CD4-positive, CD25-positive, alpha-beta regulatory T cell (primary cell): Measurements from ENCODE around the gene ACADVL. TPM values are rescaled to one million over a fixed set of nuclear protein-coding genes. Genes with fewer than 3 reads are reported as not detected.

Experiments used
- ATAC-seq, 2 donors: fragments of 150-1000 bp; cut with Tn5 transposase; one replicate each; pipeline ENCODE4 v1.10.0; 2021; ENCODE audit warnings: low read depth in 2 of 2, moderate number of reproducible peaks in 2 of 2, moderate library complexity in 1 of 2
- DNase-seq, 3 donors: peaks; one replicate each; pipeline versions ENCODE4 v3.0.0 to v3.0.0-alpha.2; 2012 to 2022; ENCODE audit warnings: mixed read lengths in 1 of 3
- H3K27ac ChIP-seq: one replicate; pipeline ENCODE4 v1.7.0; 2013; ENCODE audit warnings: mild to moderate bottlenecking, low read length; ENCODE audit not compliant: insufficient read depth, poor library complexity, severe bottlenecking
- H3K27me3 ChIP-seq: one replicate; pipeline ENCODE4 v1.7.0; 2013; ENCODE audit warnings: low read length; ENCODE audit not compliant: control insufficient read depth, insufficient read depth
- H3K36me3 ChIP-seq: one replicate; pipeline ENCODE4 v1.7.0; 2013; ENCODE audit warnings: mild to moderate bottlenecking, low read length, moderate library complexity; ENCODE audit not compliant: control insufficient read depth, insufficient read depth
- H3K4me1 ChIP-seq: 2 replicates; pipeline ENCODE4 v1.7.0; 2013; ENCODE audit warnings: mild to moderate bottlenecking, low read length; ENCODE audit not compliant: insufficient read depth, control insufficient read depth, poor library complexity, severe bottlenecking
- H3K4me3 ChIP-seq: one replicate; pipeline ENCODE4 v1.7.0; 2013; ENCODE audit warnings: low read depth, mild to moderate bottlenecking, low read length, moderate library complexity
- H3K9me3 ChIP-seq, 2 experiments: 1 replicate in 1 of 2; 2 replicates in 1 of 2; pipeline ENCODE4 v1.7.0; 2013; ENCODE audit warnings: low read length in 2 of 2, mild to moderate bottlenecking in 1 of 2, moderate library complexity in 1 of 2; ENCODE audit not compliant: control insufficient read depth in 2 of 2
- H3K27ac Mint-ChIP-seq, 3 donors: one replicate each; pipeline ENCODE4 v1.8.0; 2020 to 2022; ENCODE audit warnings: mild to moderate bottlenecking in 3 of 3, mixed read lengths in 3 of 3, moderate library complexity in 2 of 3
- H3K27me3 Mint-ChIP-seq: one replicate; pipeline ENCODE4 v1.8.0; 2022; ENCODE audit warnings: mild to moderate bottlenecking, mixed read lengths
- H3K36me3 Mint-ChIP-seq: one replicate; pipeline ENCODE4 v1.8.0; 2020; ENCODE audit warnings: mixed read lengths
- H3K4me1 Mint-ChIP-seq, 4 donors: one replicate each; pipeline ENCODE4 v1.8.0; 2020 to 2022; ENCODE audit warnings: mixed read lengths in 4 of 4, mild to moderate bottlenecking in 1 of 4
- H3K4me3 Mint-ChIP-seq, 4 donors: one replicate each; pipeline ENCODE4 v1.8.0; 2020 to 2022; ENCODE audit warnings: mild to moderate bottlenecking in 4 of 4, mixed read lengths in 4 of 4, moderate library complexity in 3 of 4
- H3K9me3 Mint-ChIP-seq, 7 donors: one replicate each; pipeline ENCODE4 v1.8.0; 2020 to 2022; ENCODE audit warnings: mixed read lengths in 7 of 7, mild to moderate bottlenecking in 3 of 7, moderate library complexity in 2 of 7
- polyA plus RNA-seq, 4 donors: library from polyadenylated mRNA; unstranded; fragments of 300-500 nt; fragmentation: Illumina TruSeq; gene quantifications; one replicate each; pipeline ENCODE4 v1.2.3, GENCODE V29; 2021
- total RNA-seq: library from RNA; stranded (reverse); gene quantifications from one replicate; pipeline ENCODE4 v1.2.3, GENCODE V29; 2022

The ACADVL gene
- total and polyA plus RNA-seq, 5 donors from 2014 or later: 73.6 to 277 (median 86.1) TPM

GRCh38 chr17:7184091-7184488 is 35.6 kb upstream of the ACADVL start:
- Mint-ChIP-seq H3K27me3 (peaks cover 7% of the 10 kb centered on the region), H3K4me1 (peaks cover 0 to 7% (median 5%) of the 10 kb centered on the region in 4 donors), H3K9me3 (no peaks in the 10 kb centered on the region), H3K4me3 (no peak overlapping the region), H3K27ac (no peak overlapping the region), H3K36me3 (no peaks in the 10 kb centered on the region)
- Histone ChIP-seq H3K4me3 (no peak overlapping the region), H3K9me3 (no peaks in the 10 kb centered on the region), H3K4me1 (no peaks in the 10 kb centered on the region), H3K27me3 (no peaks in the 10 kb centered on the region), H3K36me3 (no peaks in the 10 kb centered on the region), H3K27ac (no peak overlapping the region)
- ATAC-seq (no peak), DNase-seq (no peak)

DNA sequence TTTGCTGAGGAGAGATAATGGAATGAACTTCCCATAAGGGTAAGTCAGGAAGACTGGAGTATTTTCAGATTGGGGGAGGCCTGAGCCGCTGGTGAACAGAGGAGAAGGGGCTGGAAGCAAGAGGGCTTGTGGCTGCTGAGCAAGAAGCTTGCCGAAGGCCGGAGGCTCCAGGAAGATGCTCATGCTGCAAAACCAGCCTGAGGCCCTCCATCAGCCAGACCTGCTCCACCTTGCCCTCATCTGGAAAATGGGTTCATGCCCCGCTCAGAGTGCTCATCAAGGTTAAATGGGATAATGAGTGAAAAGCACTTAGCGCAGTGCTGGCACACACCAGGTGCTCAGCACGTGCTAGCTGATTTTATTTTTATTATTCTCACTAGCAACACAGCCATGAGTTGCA is 35.1 kb upstream of the ACADVL start:
- Mint-ChIP-seq H3K27ac (no peak overlapping the region), H3K27me3 (peaks cover 7% of the 10 kb centered on the region), H3K4me1 (peaks cover 0 to 7% (median 5%) of the 10 kb centered on the region in 4 donors), H3K36me3 (no peaks in the 10 kb centered on the region), H3K4me3 (no peak overlapping the region), H3K9me3 (no peaks in the 10 kb centered on the region)
- Histone ChIP-seq H3K27me3 (no peaks in the 10 kb centered on the region), H3K4me1 (no peaks in the 10 kb centered on the region), H3K4me3 (no peak overlapping the region), H3K27ac (no peak overlapping the region), H3K36me3 (no peaks in the 10 kb centered on the region), H3K9me3 (no peaks in the 10 kb centered on the region)
- no peak for DNase-seq
- no peak for ATAC-seq

- Mint-ChIP-seq H3K4me1 (peaks cover 0 to 7% (median 5%) of the 10 kb centered on the region in 4 donors), H3K9me3 (no peaks in the 10 kb centered on the region), H3K4me3 (no peak overlapping the region), H3K27me3 (peaks cover 7% of the 10 kb centered on the region), H3K36me3 (no peaks in the 10 kb centered on the region), H3K27ac (peak overlapping the region in 2 of 3 donors; percentile 6)
- Histone ChIP-seq H3K4me1 (no peaks in the 10 kb centered on the region), H3K27ac (no peak overlapping the region), H3K36me3 (no peaks in the 10 kb centered on the region), H3K27me3 (no peaks in the 10 kb centered on the region), H3K9me3 (no peaks in the 10 kb centered on the region), H3K4me3 (no peak overlapping the region)
- no peak for ATAC-seq
- peak in 1 of 3 donors; percentile 28 for DNase-seq
Measured at GRCh38 chr17:7186241-7186640, 33.5 kb upstream of the ACADVL start.

DNA sequence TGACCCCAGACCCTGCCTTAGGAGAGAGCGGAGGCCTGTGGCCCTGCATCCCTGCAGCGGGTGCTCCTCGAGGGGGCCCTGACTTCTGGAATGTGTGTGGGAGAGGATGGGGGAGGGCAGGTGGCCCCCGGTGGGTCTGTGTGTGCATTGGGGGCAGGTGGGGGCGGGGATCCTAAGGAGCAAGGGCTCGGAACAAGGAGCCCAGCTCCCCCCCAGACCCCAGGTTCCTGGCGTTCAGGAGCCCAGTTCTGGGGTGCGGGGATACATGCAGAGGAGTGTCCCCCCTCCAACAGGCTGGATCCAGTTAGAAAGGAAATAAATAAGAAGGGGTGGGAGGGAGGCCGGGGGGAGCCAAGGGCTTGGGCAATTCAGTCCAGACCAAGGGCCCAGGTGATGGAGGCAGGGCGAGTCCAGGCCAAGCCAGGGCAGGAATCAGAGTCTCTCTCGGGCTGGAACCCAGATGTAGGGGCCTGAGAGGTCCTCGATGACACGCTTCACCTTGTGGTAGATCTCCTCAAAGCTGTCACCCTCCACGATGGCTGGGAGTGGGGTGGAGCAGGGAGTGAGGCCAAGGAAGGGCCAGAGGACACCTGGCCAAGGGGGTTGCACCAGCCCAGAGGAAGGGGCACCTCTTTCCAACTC is 29.3 kb upstream of the ACADVL start:
- no peaks in the 10 kb centered on the region for H3K27me3 ChIP-seq
- no peaks in the 10 kb centered on the region for H3K9me3 ChIP-seq
- no peak overlapping the region for H3K27ac ChIP-seq
- H3K36me3 Mint-ChIP-seq: peaks cover 10% of the 10 kb centered on the region
- no peaks in the 10 kb centered on the region for H3K4me1 ChIP-seq
- no peak for ATAC-seq
- no peak overlapping the region for H3K4me3 Mint-ChIP-seq
- no peaks in the 10 kb centered on the region for H3K9me3 Mint-ChIP-seq
- H3K36me3 ChIP-seq: no peaks in the 10 kb centered on the region
- no peak for DNase-seq
- H3K27ac Mint-ChIP-seq: no peak overlapping the region
- H3K4me3 ChIP-seq: no peak overlapping the region
- H3K4me1 Mint-ChIP-seq: peaks cover 0 to 8% (median 3%) of the 10 kb centered on the region in 4 donors
- H3K27me3 Mint-ChIP-seq: peaks cover 7% of the 10 kb centered on the region

DNA sequence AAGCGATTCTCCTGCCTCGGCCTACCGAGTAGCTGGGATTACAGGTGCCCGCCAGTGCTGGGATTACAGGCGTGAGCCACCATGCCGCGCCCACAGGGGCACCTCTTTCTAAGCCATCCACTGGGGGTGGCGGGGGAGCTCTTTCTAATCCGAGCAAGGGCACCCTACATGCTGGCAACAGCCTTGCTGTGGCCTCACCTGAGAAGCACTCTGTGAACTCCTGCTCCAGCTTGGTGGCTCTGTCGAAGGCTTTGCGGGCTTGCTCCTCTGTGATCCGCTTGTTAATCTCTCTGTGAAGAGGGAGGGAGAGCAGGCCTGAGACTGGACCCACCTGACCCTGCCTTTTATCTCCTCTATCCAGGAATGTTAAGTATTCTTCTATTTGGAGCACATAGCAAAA is 28.7 kb upstream of the ACADVL start:
- Histone ChIP-seq H3K4me1 (no peaks in the 10 kb centered on the region), H3K27ac (no peak overlapping the region), H3K27me3 (no peaks in the 10 kb centered on the region), H3K36me3 (no peaks in the 10 kb centered on the region), H3K4me3 (no peak overlapping the region), H3K9me3 (no peaks in the 10 kb centered on the region)
- no peak for DNase-seq
- H3K27me3 Mint-ChIP-seq: peaks cover 7% of the 10 kb centered on the region
- peaks cover 0 to 8% (median 3%) of the 10 kb centered on the region in 4 donors for H3K4me1 Mint-ChIP-seq
- no peak for ATAC-seq
- no peak overlapping the region for H3K4me3 Mint-ChIP-seq
- peaks cover 11% of the 10 kb centered on the region for H3K36me3 Mint-ChIP-seq
- H3K27ac Mint-ChIP-seq: no peak overlapping the region
- no peaks in the 10 kb centered on the region for H3K9me3 Mint-ChIP-seq

DNA sequence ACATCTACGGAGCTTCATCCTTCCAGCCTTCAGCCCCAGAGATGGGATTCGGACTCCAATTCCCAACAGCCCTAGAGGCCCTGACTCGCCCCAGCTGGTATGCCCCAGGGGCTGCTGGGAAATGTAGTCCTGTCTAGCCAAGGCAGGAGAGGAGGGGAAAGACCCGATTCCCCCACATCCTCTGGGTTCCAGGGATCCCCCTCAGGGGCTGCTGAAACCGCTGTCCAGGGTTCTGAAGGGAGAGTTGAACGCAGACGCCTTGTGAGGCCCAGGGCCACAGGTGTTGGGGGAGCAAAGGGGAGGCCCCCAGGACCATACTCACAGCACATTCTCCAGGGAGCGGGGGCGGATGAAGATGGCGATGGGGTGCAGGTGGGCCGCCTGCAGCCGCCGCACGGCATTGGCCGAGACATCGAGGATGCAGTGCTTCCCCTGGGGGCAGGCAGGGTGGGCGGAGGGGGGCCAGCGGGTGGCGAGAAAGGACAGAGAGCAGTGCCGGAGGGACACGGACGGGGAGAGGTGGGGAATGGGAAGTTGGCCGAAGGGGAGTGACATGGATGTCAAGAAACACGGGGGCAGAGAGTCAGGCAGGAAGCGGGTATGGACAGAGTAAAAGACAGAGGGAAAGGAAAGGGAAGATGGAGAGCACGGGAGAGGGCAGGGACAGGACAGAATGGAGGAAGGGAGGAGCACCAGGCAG is 28.0 kb upstream of the ACADVL start:
- Histone ChIP-seq H3K4me3 (no peak overlapping the region), H3K27me3 (no peaks in the 10 kb centered on the region), H3K9me3 (no peaks in the 10 kb centered on the region), H3K36me3 (no peaks in the 10 kb centered on the region), H3K27ac (no peak overlapping the region), H3K4me1 (no peaks in the 10 kb centered on the region)
- H3K27ac Mint-ChIP-seq: no peak overlapping the region
- no peaks in the 10 kb centered on the region for H3K9me3 Mint-ChIP-seq
- peaks cover 11% of the 10 kb centered on the region for H3K36me3 Mint-ChIP-seq
- H3K4me3 Mint-ChIP-seq: no peak overlapping the region
- no peak for DNase-seq
- peaks cover 1% of the 10 kb centered on the region for H3K27me3 Mint-ChIP-seq
- no peak for ATAC-seq
- peaks cover 0 to 2% (median under 1%) of the 10 kb centered on the region in 4 donors for H3K4me1 Mint-ChIP-seq

- ATAC-seq: no peak
- H3K27me3 Mint-ChIP-seq: no peaks in the 10 kb centered on the region
- H3K27ac Mint-ChIP-seq: no peak overlapping the region
- no peak overlapping the region for H3K27ac ChIP-seq
- peaks cover 0 to 2% (median 0%) of the 10 kb centered on the region in 4 donors for H3K4me1 Mint-ChIP-seq
- no peaks in the 10 kb centered on the region for H3K9me3 ChIP-seq
- H3K36me3 ChIP-seq: no peaks in the 10 kb centered on the region
- H3K4me3 Mint-ChIP-seq: no peak overlapping the region
- H3K36me3 Mint-ChIP-seq: peaks cover 11% of the 10 kb centered on the region
- no peak overlapping the region for H3K4me3 ChIP-seq
- no peaks in the 10 kb centered on the region for H3K9me3 Mint-ChIP-seq
- H3K4me1 ChIP-seq: no peaks in the 10 kb centered on the region
- no peak for DNase-seq
- H3K27me3 ChIP-seq: no peaks in the 10 kb centered on the region
Measured at GRCh38 chr17:7192271-7192937, 27.3 kb upstream of the ACADVL start.
